SJSA1 (cell line): ENCODE measurements around the gene SYT1. TPM values are rescaled to one million over a fixed set of nuclear protein-coding genes. Genes with fewer than 3 reads are reported as not detected.
A peak's percentile ranks its signal among the peaks of the same experiment; 100 is the strongest.
"Not testable (repeated sequence)": the region's sequence is repeated elsewhere in the genome, so short reads cannot be mapped to it uniquely, and the experiment has no call there.

Source experiments
- DNase-seq, 2 experiments: peaks; one replicate each; pipeline ENCODE4 v3.0.0-alpha.2; 2015 to 2020; ENCODE audit warnings: low spot score in 2 of 2, low read depth in 1 of 2
- H3K27ac ChIP-seq: fragments of 250-450 bp; sonication (Bioruptor Pico); 2 replicates; pipeline ENCODE4 v1.5.1; 2020; ENCODE audit warnings: mild to moderate bottlenecking, moderate library complexity
- H3K27me3 ChIP-seq: fragments of 250-450 bp; sonication (Bioruptor Pico); replicated peaks from 2 replicates; pipeline ENCODE4 v1.5.1; 2020; ENCODE audit warnings: mild to moderate bottlenecking, moderate library complexity
- H3K36me3 ChIP-seq: fragments of 250-450 bp; sonication (Bioruptor Pico); 2 replicates; pipeline ENCODE4 v1.5.1; 2020; ENCODE audit warnings: mild to moderate bottlenecking
- H3K4me1 ChIP-seq: fragments of 250-450 bp; sonication (Bioruptor Pico); replicated peaks from 2 replicates; pipeline ENCODE4 v1.6.1; 2021; ENCODE audit warnings: mild to moderate bottlenecking
- H3K4me3 ChIP-seq: fragments of 250-450 bp; sonication (Bioruptor Pico); 2 replicates; pipeline ENCODE4 v1.5.1; 2020; ENCODE audit warnings: mild to moderate bottlenecking
- H3K9me3 ChIP-seq: fragments of 250-450 bp; sonication (Bioruptor Pico); replicated peaks from 2 replicates; pipeline ENCODE4 v1.5.1; 2020; ENCODE audit warnings: mild to moderate bottlenecking
- total RNA-seq: library from RNA; depleted of rRNA; stranded (reverse); fragments of >200 nt; shearing (Covaris generic); gene quantifications from 2 replicates; pipeline ENCODE4 v1.2.3, GENCODE V29; 2014; rRNA removed

SYT1 gene
- 23.9 and 31.9 TPM in 2 replicates for total RNA-seq

GRCh38 chr12:78864403-78864869, at the start of gene SYT1:
Gene SYT1 (plus strand): TSS chr12:78864774.
- H3K4me3 ChIP-seq = peak within 1 kb of the TSS; percentile 59
- peaks cover 7% of the 10 kb centered on the region; the same call in 1 of the 2 replicates for H3K4me1 ChIP-seq
- H3K36me3 ChIP-seq = no peaks in the 10 kb centered on the region
- no peaks in the 10 kb centered on the region for H3K27me3 ChIP-seq
- H3K9me3 ChIP-seq = no peaks in the 10 kb centered on the region
- peak; percentile 84 to 93 for DNase-seq
- no peak within 1 kb of the TSS; the same call in 1 of the 2 replicates for H3K27ac ChIP-seq

- Histone ChIP-seq H3K36me3 (no peaks in the 10 kb centered on the region), H3K27ac (no peak overlapping the region), H3K4me1 (no peaks in the 10 kb centered on the region), H3K27me3 (no peaks in the 10 kb centered on the region), H3K9me3 (no peaks in the 10 kb centered on the region), H3K4me3 (no peak overlapping the region)
- DNase-seq = no peak
These were observed 46.1 kb upstream of the SYT1 start for GRCh38 chr12:78818487-78818886.

- Histone ChIP-seq H3K27ac (no peak overlapping the region), H3K4me1 (no peaks in the 10 kb centered on the region), H3K27me3 (no peaks in the 10 kb centered on the region), H3K9me3 (no peaks in the 10 kb centered on the region), H3K4me3 (no peak overlapping the region), H3K36me3 (no peaks in the 10 kb centered on the region)
- DNase-seq = no peak
These were observed 43.6 kb upstream of the SYT1 start for GRCh38 chr12:78820946-78821345.

- Histone ChIP-seq H3K36me3 (no peaks in the 10 kb centered on the region), H3K27ac (no peak overlapping the region), H3K4me1 (no peaks in the 10 kb centered on the region), H3K9me3 (no peaks in the 10 kb centered on the region), H3K4me3 (no peak overlapping the region), H3K27me3 (no peaks in the 10 kb centered on the region)
- no peak for DNase-seq
These were observed 39.7 kb upstream of the SYT1 start for GRCh38 chr12:78824918-78825317.

GRCh38 chr12:78829690-78830089, 34.9 kb upstream of the SYT1 start:
- no peak for DNase-seq

GRCh38 chr12:78835493-78835892, 29.1 kb upstream of the SYT1 start:
- H3K4me1 ChIP-seq = no peaks in the 10 kb centered on the region
- H3K4me3 ChIP-seq = no peak overlapping the region
- H3K36me3 ChIP-seq = no peaks in the 10 kb centered on the region
- no peaks in the 10 kb centered on the region for H3K9me3 ChIP-seq
- no peaks in the 10 kb centered on the region for H3K27me3 ChIP-seq
- DNase-seq = no peak
- H3K27ac ChIP-seq = no peak overlapping the region

More at GRCh38 chr12:78829690-78830089, 34.9 kb upstream of the SYT1 start:
- no peaks in the 10 kb centered on the region for H3K27me3 ChIP-seq
- H3K4me1 ChIP-seq = no peaks in the 10 kb centered on the region
- no peaks in the 10 kb centered on the region for H3K36me3 ChIP-seq
- no peak overlapping the region for H3K27ac ChIP-seq
- no peak overlapping the region for H3K4me3 ChIP-seq
- H3K9me3 ChIP-seq = no peaks in the 10 kb centered on the region

- not testable (repeated sequence) for H3K27me3 ChIP-seq, H3K4me3 ChIP-seq, H3K9me3 ChIP-seq, H3K27ac ChIP-seq, H3K4me1 ChIP-seq, DNase-seq, H3K36me3 ChIP-seq
These were observed 24.0 kb upstream of the SYT1 start for GRCh38 chr12:78840518-78841019.

GRCh38 chr12:78853231-78853630, 11.3 kb upstream of the SYT1 start:
- Histone ChIP-seq H3K27me3 (no peaks in the 10 kb centered on the region), H3K4me3 (no peak overlapping the region), H3K4me1 (no peaks in the 10 kb centered on the region), H3K36me3 (no peaks in the 10 kb centered on the region), H3K27ac (no peak overlapping the region), H3K9me3 (no peaks in the 10 kb centered on the region)
- DNase-seq = no peak

GRCh38 chr12:78863482-78864402, 832 bp upstream of the SYT1 start:
- Histone ChIP-seq H3K4me3 (peak overlapping the region; percentile 59), H3K4me1 (peaks cover 7% of the 10 kb centered on the region; the same call in 1 of the 2 replicates), H3K27me3 (no peaks in the 10 kb centered on the region), H3K36me3 (no peaks in the 10 kb centered on the region), H3K9me3 (no peaks in the 10 kb centered on the region), H3K27ac (no peak overlapping the region; the same call in 1 of the 2 replicates)
- DNase-seq = peak in 1 of 2 experiments; percentile 60

GRCh38 chr12:78864870-78865463, 393 bp downstream of the SYT1 start:
- Histone ChIP-seq H3K4me1 (peaks cover 7% of the 10 kb centered on the region; the same call in 1 of the 2 replicates), H3K36me3 (no peaks in the 10 kb centered on the region), H3K27me3 (no peaks in the 10 kb centered on the region), H3K4me3 (peak overlapping the region; percentile 59), H3K9me3 (no peaks in the 10 kb centered on the region), H3K27ac (no peak overlapping the region)
- no peak for DNase-seq

GRCh38 chr12:78865516-78865915, 942 bp downstream of the SYT1 start:
- Histone ChIP-seq H3K36me3 (no peaks in the 10 kb centered on the region), H3K9me3 (no peaks in the 10 kb centered on the region), H3K27ac (no peak overlapping the region), H3K4me1 (peaks cover 7% of the 10 kb centered on the region; the same call in 1 of the 2 replicates), H3K27me3 (no peaks in the 10 kb centered on the region), H3K4me3 (peak overlapping the region; percentile 59)
- DNase-seq = peak in 1 of 2 experiments; percentile 20

GRCh38 chr12:78866518-78866917, 1.9 kb downstream of the SYT1 start:
- H3K4me3 ChIP-seq = no peak overlapping the region; the same call in 1 of the 2 replicates
- no peaks in the 10 kb centered on the region for H3K9me3 ChIP-seq
- peaks cover 13% of the 10 kb centered on the region; the same call in 1 of the 2 replicates for H3K4me1 ChIP-seq
- no peaks in the 10 kb centered on the region for H3K27me3 ChIP-seq
- H3K36me3 ChIP-seq = no peaks in the 10 kb centered on the region
- no peak overlapping the region for H3K27ac ChIP-seq
- no peak for DNase-seq

- 0 out of 2 replicates have a peak, but pooled peaks cover 3% of the 10 kb centered on the region for H3K36me3 ChIP-seq
- no peaks in the 10 kb centered on the region for H3K27me3 ChIP-seq
- no peak overlapping the region for H3K4me3 ChIP-seq
- H3K4me1 ChIP-seq = peaks cover 31% of the 10 kb centered on the region; the same call in 1 of the 2 replicates
- DNase-seq = no peak
- H3K9me3 ChIP-seq = no peaks in the 10 kb centered on the region
- no peak overlapping the region for H3K27ac ChIP-seq
These were observed 6.0 kb downstream of the SYT1 start for GRCh38 chr12:78870539-78870938.
